GM21619 (cell line): ENCODE measurements around the gene ABHD14A.
"Not testable (repeated sequence)": the region's sequence is repeated elsewhere in the genome, so short reads cannot be mapped to it uniquely, and the experiment has no call there.

ENCODE experiments used
- ATAC-seq: cut with Tn5 transposase; IDR thresholded peaks from one replicate; pipeline ENCODE4 v1.9.1; 2021; ENCODE audit not compliant: unreplicated experiment

The ABHD14A gene

GRCh38 chr3:51970606-51971300 lies 4.1 kb upstream of the ABHD14A start:
- ATAC-seq, result no peak

DNA sequence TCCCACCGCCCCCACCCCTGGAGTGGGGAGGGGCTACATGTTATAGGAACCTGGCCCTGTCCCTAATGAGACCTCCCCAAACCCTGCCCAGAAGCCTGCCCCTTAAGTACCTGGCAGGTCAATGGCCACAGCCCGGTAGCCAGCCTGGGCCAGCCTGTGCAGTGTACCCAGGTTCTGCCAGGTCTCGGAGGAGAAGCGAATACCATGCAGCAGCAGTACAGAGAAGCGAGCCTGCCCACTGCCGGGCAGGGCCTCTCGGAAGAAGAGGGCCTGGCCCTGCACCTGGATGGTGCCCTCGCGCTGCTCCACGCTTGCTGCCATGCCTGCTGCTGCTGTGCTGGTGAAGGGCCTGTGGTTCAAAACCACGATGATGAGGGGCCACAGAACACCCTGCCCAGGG lies 3.5 kb upstream of the ABHD14A start:
- ATAC-seq, result no peak

DNA sequence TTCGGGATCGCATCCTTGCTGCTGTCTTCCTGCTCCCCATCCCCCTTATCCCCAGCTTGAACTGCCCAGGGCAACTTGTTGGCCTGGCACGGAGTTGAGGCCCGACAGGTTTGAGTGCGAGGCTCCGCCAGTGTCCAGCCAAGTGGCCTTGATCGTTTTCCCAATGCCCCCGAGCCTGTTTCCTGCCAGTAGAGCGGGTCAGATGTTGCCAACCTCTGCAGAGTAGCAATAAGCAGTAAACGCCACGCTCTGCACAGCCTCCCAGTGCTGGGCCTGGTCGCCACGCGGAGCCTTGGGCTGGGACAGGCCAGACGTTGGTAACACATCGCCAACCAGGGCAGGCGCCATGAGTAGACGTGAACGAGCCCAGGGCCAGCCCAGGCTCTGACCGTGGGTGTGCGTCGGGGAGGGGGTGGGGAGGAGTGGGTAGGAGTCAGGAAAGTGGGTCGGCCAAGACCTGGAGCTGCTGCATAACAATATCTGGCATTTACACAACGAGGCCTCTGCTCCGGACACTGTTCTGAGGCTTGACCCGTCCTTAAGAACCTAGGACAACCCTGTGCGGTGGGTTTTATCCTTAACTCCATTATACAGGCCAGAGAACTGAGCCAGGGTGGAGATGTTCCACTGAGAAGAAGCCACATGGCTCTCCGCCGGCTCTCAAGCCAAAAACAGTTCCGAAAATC lies 444 bp upstream of the ABHD14A start:
- no peak for ATAC-seq

- no peak for ATAC-seq
These were observed 1.1 kb downstream of the ABHD14A start for GRCh38 chr3:51975852-51976549.

- no peak for ATAC-seq
These were observed 2.7 kb downstream of the ABHD14A start for GRCh38 chr3:51977446-51978142.

GRCh38 chr3:51978143-51978502 lies 3.3 kb downstream of the ABHD14A start:
- ATAC-seq, result no peak

GRCh38 chr3:51980253-51980652 lies 5.4 kb downstream of the ABHD14A start:
- ATAC-seq, result no peak

DNA sequence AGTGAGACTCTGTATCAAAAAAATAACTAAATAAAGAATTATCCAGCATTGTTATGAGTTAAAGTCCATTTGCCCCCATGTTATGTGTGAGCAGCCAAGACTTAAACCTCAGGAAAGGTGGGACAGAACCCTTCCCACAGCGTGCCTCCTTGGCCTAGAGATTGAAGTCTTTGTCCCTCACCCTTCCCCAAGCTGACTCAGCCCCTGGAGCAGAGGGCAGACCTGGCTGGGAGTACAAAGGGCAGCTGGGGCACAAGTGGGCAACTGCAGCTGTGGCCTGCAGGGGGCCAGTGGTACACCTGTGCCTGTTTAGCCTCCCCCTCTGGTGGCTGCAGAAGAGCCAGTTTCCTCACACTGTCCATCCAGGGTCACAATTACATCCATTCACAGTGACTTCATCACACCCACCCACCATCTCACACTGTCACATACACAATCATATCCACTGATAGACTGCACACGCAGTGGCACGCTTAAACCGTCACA lies 7.5 kb downstream of the ABHD14A start:
- peak; percentile 49 for ATAC-seq

DNA sequence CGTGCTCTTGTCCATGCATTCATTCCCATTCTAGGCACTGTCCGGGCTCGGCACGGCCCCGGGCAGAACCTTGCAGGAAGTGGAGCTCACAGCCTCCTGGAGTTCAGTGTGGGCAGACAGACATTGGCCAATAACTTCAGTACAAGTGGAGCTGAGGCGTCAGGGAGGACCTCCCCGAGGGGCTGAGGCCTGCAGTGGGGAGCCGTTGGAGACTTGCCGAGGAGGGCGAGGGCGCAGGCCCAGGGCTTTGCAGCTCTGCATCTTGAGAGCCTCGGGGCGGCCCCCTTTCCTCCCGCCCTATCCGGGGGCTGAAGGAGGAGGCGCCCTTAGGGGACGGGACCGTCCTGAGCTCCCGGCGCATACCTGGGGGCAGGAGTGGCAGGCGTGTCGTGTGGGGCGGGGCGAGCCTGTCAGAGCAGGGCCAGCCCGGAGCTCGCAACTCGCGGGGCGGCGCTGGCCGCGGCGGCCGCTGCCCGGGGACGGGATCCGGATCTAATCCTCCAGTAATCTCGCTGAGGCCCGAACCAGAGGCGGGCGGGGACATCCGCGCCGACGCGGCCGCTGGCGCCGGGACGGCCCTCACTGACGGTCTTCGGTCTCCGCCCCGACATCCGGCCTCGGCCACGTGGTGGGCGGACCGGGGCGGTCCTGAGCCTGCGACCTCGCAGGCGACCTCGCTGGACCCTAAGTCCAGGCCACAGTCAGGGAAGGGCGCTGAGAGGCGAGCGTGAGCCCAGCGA lies 8.1 kb downstream of the ABHD14A start, which contains the start of gene ACY1:
ACY1 (plus strand) TSS at position 698 of the 740 bp plus-strand sequence. CDS start 530 bp downstream, outside the sequence.
- ATAC-seq, result peak; percentile 76

DNA sequence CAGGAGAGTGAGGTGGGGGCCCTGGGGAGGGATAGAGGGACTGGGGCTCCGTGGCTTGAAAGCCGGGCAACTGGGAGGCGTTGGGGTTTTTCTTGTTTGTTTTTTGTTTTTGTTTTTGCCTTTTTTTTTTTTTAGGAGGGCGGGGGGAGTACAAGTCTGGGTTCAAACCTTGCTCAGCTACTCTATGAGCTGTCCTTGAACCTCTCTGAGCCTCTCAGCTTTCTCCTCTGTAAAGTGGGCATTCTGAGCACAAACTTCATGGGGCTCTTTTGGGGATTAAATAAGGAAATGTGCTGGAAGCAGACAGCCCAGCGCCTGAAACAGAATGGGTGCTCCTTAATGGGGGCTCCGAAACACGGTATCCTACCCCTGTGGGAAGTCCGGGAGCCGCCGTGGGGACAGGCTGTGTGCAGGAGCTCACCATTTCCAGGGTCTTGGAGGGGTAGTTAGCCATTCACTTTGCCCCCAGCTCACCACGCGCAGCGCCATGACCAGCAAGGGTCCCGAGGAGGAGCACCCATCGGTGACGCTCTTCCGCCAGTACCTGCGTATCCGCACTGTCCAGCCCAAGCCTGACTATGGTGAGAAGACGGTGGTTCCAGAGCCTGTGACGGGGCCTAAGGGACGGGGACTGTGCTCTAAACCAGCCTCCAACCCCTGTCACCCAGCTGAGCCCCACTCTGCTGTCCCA lies 8.9 kb downstream of the ABHD14A start:
- no peak for ATAC-seq

DNA sequence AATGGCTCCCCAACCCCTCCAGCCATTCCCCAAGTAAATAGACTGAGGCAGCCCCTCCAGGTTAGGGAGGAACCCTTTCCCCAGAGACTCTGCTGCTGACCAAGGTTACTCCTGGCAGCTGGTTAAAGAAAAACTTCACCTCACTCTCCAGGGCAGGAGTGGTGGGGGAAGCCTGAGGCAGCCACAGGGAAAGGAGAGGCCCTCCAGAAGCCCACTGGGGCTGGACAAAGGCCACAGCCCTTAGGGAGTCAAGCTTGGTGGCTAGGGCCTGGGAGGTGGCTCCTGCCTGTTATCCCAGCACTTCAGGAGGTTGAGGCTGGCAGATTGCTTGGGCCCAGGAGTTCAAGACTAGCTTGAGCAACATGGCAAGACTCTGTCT lies 9.4 kb downstream of the ABHD14A start:
- no peak for ATAC-seq

DNA sequence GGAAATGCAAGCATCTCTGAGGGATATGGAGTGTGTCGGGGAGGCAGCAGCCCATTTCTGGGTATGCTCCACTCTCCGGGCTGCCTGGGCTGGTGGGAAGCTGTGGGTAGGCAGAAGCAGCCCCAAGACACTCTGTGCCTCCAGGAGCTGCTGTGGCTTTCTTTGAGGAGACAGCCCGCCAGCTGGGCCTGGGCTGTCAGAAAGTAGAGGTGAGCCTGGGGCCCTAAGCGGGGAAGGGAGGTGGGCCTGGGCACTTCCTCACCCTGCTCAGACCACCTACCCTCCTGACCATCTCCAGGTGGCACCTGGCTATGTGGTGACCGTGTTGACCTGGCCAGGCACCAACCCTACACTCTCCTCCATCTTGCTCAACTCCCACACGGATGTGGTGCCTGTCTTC lies 10.2 kb downstream of the ABHD14A start:
- no peak for ATAC-seq

- ATAC-seq, result no peak
These were observed 11.4 kb downstream of the ABHD14A start for GRCh38 chr3:51986010-51986947.

DNA sequence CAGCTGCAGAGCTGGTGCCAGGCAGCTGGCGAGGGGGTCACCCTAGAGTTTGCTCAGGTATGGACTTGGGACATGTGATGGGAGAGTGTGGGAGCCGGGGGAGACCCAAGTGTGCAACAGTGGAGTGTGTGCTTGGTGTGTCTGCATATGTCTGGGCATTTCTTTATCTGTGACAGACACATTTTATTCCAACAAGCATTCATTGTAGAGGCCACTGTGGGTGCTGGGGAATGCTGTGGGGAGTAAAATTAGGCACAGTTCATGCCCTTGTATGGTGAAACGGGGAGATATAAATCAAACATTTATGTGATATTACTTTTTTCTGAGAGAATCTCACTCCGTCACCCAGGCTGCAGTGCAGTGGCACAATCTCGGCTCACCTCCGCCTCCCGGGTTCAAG lies 12.7 kb downstream of the ABHD14A start:
- ATAC-seq, result no peak

DNA sequence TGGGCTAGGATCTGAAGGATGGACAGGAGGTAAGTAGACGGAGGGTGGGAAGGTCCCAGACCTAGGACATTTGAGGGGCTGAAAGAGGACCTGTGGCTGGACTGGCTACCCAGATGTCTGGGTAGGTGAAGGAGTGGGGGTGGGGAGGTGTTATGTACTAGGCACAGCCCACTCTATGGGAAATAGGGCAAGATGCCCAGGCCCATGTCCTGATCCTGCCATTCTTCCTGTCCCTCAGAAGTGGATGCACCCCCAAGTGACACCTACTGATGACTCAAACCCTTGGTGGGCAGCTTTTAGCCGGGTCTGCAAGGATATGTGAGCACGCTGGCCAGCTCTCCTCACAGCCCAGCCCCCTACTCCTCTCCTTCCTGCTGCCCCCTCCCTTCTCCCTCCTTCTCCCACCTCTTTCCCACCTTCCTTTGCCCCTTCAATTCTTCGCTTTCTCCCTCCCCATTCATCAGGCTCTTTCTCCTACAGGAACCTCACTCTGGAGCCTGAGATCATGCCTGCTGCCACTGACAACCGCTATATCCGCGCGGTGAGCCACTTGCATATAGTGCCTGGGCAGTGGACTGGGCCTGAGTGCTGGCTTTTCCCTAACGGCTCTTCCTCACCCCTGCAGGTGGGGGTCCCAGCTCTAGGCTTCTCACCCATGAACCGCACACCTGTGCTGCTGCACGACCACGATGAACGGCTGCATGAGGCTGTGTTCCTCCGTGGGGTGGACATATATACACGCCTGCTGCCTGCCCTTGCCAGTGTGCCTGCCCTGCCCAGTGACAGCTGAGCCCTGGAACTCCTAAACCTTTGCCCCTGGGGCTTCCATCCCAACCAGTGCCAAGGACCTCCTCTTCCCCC lies 13.7 kb downstream of the ABHD14A start:
- no peak for ATAC-seq

- not testable (repeated sequence) for ATAC-seq
These were observed 15.7 kb downstream of the ABHD14A start for GRCh38 chr3:51990501-51990971.

GRCh38 chr3:51992017-51992682 lies 17.3 kb downstream of the ABHD14A start:
- no peak for ATAC-seq
